GM12878 (cell line): ENCODE results near the gene TYRP1. TPM values are rescaled to one million over a fixed set of nuclear protein-coding genes. Genes with fewer than 3 reads are reported as not detected.

Experiments used
- ATAC-seq: fragments of 200-7000 bp; cut with Tn5 transposase; 3 replicates; pipeline ENCODE4 v1.9.1; 2020; ENCODE audit warnings: mild to moderate bottlenecking, moderate library complexity
- BruUV-seq: library from RNA; stranded (reverse); fragments of 400-500 nt; replicated peaks from 2 replicates; lab custom pipeline; 2021; lab: Mats Ljungman, UMichigan
- CTCF ChIA-PET: fragments of 300-600 bp; sonication (Branson Sonifier 250); formaldehyde crosslinking; extraction: SDS; loops from one replicate; lab custom pipeline; 2021; ENCODE audit warnings: inconsistent platforms; lab: Yijun Ruan, JAX
- POLR2A ChIA-PET: fragments of 350-600 bp; formaldehyde crosslinking; extraction: SDS; loops from one replicate; lab custom pipeline; 2021; ENCODE audit warnings: inconsistent platforms; lab: Charles Lee
- RAD21 ChIA-PET: fragments of 300-600 bp; sonication (Branson Sonifier 250); formaldehyde crosslinking; loops from one replicate; lab custom pipeline; 2023; ENCODE audit warnings: antibody characterized with exemption; ENCODE audit not compliant: unreplicated experiment; lab: Charles Lee
- SMC1A ChIA-PET: fragments of 300-600 bp; sonication (Branson Sonifier 250); formaldehyde crosslinking; loops from one replicate; lab custom pipeline; 2023; ENCODE audit not compliant: unreplicated experiment, uncharacterized antibody; lab: Charles Lee
- DNase-seq: peaks from one replicate; pipeline ENCODE4 v3.0.0-alpha.2; 2011; ENCODE audit warnings: low read depth, low spot score
- FAIRE-seq: peaks from 3 replicates; lab custom pipeline; 2011; peaks lifted over from hg19 to GRCh38; lab: Jason Lieb, UNC
- H2AFZ ChIP-seq: 2 replicates; pipeline ENCODE4 v1.6.0; 2011; ENCODE audit warnings: low read depth, low read length, control low read depth; ENCODE audit not compliant: control insufficient read depth
- H3K27ac ChIP-seq: 2 replicates; pipeline ENCODE4 v1.5.1; 2011; ENCODE audit warnings: control low read depth; ENCODE audit not compliant: control insufficient read depth, insufficient read depth
- H3K27me3 ChIP-seq, 2 experiments: replicated peaks in 1 of 2; 2 replicates each; pipeline versions ENCODE4 v1.6.0 to v1.6.1; 2011; ENCODE audit warnings: low read length in 1 of 2; ENCODE audit not compliant: control insufficient read depth in 2 of 2, insufficient read depth in 2 of 2
- H3K36me3 ChIP-seq, 2 experiments: 2 replicates each; pipeline ENCODE4 v1.5.1; 2011; ENCODE audit warnings: low read length in 1 of 2; ENCODE audit not compliant: control insufficient read depth in 2 of 2, insufficient read depth in 2 of 2
- H3K4me1 ChIP-seq: 2 replicates; pipeline ENCODE4 v1.6.1; 2011; ENCODE audit warnings: mild to moderate bottlenecking, low read length, moderate library complexity, mixed read lengths; ENCODE audit not compliant: control insufficient read depth, insufficient read depth
- H3K4me2 ChIP-seq: 2 replicates; pipeline ENCODE4 v1.6.0; 2011; ENCODE audit warnings: control low read depth; ENCODE audit not compliant: control insufficient read depth, insufficient read depth
- H3K4me3 ChIP-seq: fragments of 200-600 bp; sonication (generic); 2 replicates; pipeline ENCODE4 v1.5.1; 2016
- H3K79me2 ChIP-seq: 2 replicates; pipeline ENCODE4 v1.6.0; 2011; ENCODE audit warnings: low read length; ENCODE audit not compliant: control insufficient read depth, insufficient read depth
- H3K9ac ChIP-seq: 2 replicates; pipeline ENCODE4 v1.8.0; 2011; ENCODE audit warnings: low read length, control low read depth, mixed read lengths; ENCODE audit not compliant: control insufficient read depth, insufficient read depth
- H3K9me3 ChIP-seq: replicated peaks from 3 replicates; pipeline ENCODE4 v1.5.1; 2011; ENCODE audit warnings: mild to moderate bottlenecking, low read length; ENCODE audit not compliant: control insufficient read depth, insufficient read depth
- H4K20me1 ChIP-seq: 2 replicates; pipeline ENCODE4 v1.6.0; 2011; ENCODE audit not compliant: control insufficient read depth, insufficient read depth
- ATF7 ChIP-seq: fragments of 450-650 bp; IDR thresholded peaks from 2 replicates; pipeline ENCODE4 v1.6.1; 2016; ENCODE audit warnings: low read depth, mild to moderate bottlenecking
- BHLHE40 ChIP-seq, 2 experiments: fragments of 450-650 bp in 1 of 2; IDR thresholded peaks; 2 replicates each; pipeline ENCODE4 v1.6.1; 2011 to 2017; ENCODE audit warnings: low read depth in 2 of 2, borderline replicate concordance in 1 of 2, improper control_type of control experiment in 1 of 2, low read length in 1 of 2, mild to moderate bottlenecking in 1 of 2
- DPF2 ChIP-seq: fragments of 450-650 bp; IDR thresholded peaks from 2 replicates; pipeline ENCODE4 v1.6.1; 2017; ENCODE audit warnings: mild to moderate bottlenecking
- FOXK2 ChIP-seq: fragments of 450-650 bp; IDR thresholded peaks from 2 replicates; pipeline ENCODE4 v1.6.1; 2017; ENCODE audit warnings: mild to moderate bottlenecking, moderate library complexity
- MXI1 ChIP-seq: fragments of 150-350 bp; IDR thresholded peaks from 2 replicates; pipeline ENCODE4 v1.6.1; 2011; ENCODE audit warnings: low read depth, mild to moderate bottlenecking, inconsistent platforms, low read length, improper control_type of control experiment
- MYB ChIP-seq: fragments of 150-350 bp; IDR thresholded peaks from 2 replicates; pipeline ENCODE4 v1.6.1; 2014; ENCODE audit warnings: mild to moderate bottlenecking, low read depth, low read length, borderline replicate concordance
- PKNOX1 ChIP-seq: fragments of 450-650 bp; IDR thresholded peaks from 2 replicates; pipeline ENCODE4 v1.6.1; 2016; ENCODE audit warnings: mild to moderate bottlenecking
- POLR2A ChIP-seq: IDR thresholded peaks from 2 replicates; pipeline ENCODE4 v1.6.1; 2011; ENCODE audit warnings: low read depth, mild to moderate bottlenecking, low read length
- SKIL ChIP-seq: fragments of 450-650 bp; IDR thresholded peaks from 2 replicates; pipeline ENCODE4 v1.6.1; 2017; ENCODE audit warnings: mild to moderate bottlenecking, low read depth, inconsistent platforms; ENCODE audit not compliant: poor library complexity, severe bottlenecking
- SMARCA5 ChIP-seq: fragments of 450-650 bp; IDR thresholded peaks from 2 replicates; pipeline ENCODE4 v1.6.1; 2017; ENCODE audit warnings: mild to moderate bottlenecking
- SUPT20H ChIP-seq: IDR thresholded peaks from 2 replicates; pipeline ENCODE4 v1.6.1; 2011; ENCODE audit warnings: low read depth, mild to moderate bottlenecking, low read length, moderate library complexity, borderline replicate concordance; ENCODE audit not compliant: control insufficient read depth
- YY1 ChIP-seq: IDR thresholded peaks from 2 replicates; pipeline ENCODE4 v1.6.1; 2011; ENCODE audit warnings: low read depth, mild to moderate bottlenecking, low read length
- WGBS: methylation state at CpG from one replicate; pipeline ENCODE4 v1.1.6; 2016; ENCODE audit warnings: low lambda C conversion rate; ENCODE audit not compliant: insufficient replicate concordance, insufficient coverage; ENCODE audit errors: missing lambda C conversion rate; 5-methylcytosine and 5-hydroxymethylcytosine counted together
- in situ Hi-C: fragments of 300-500 bp; cut with MboI; formaldehyde crosslinking; loops from 9 replicates; pipeline ENCODE4 v1.14.3; 2018; ENCODE audit warnings: mixed read lengths
- intact Hi-C: fragments of 100-400 bp; cut with micrococcal nuclease; formaldehyde crosslinking; loops from one replicate; pipeline ENCODE4 v1.14.2; 2022; ENCODE audit not compliant: unreplicated experiment
- polyA plus RNA-seq, 11 experiments: library from polyadenylated mRNA; depleted of rRNA in 4 of 11; unstranded in 6 of 11; stranded (reverse) in 5 of 11; fragments of >200 nt; fragmentation: Nextera tagmentation in 4 of 11; fragmentation: Illumina TruSeq in 1 of 11; extraction: Ambion mirVana in 4 of 11; extraction: Trizol in 1 of 11; gene quantifications; 1 replicate in 1 of 11; 2 replicates in 10 of 11; pipeline versions ENCODE4 v1.2.1 to v1.2.3, GENCODE V29; 2011 to 2016; ENCODE audit warnings: inconsistent platforms in 2 of 11, missing spikeins in 2 of 11, low read depth in 1 of 11
- total RNA-seq, 4 experiments: library from RNA; depleted of rRNA in 3 of 4; stranded (reverse); fragments of >200 nt in 3 of 4; fragmentation: Illumina TruSeq in 1 of 4; extraction: Trizol in 1 of 4; gene quantifications; 2 replicates each; pipeline versions ENCODE4 v1.2.1 to v1.2.3, GENCODE V29; 2013 to 2021

The TYRP1 gene
- total and polyA plus RNA-seq, 10 of the 15 experiments (the other 5 are each of a cell fraction or from before 2014, with no cell fraction given) = 0.01 TPM; not detected in 9

GRCh38 chr9:12759761-12760160 lies 66.6 kb downstream of the TYRP1 start:
- ATAC-seq = no peak
- POLR2A ChIA-PET = no interaction called here

More at GRCh38 chr9:12759761-12760160, 66.6 kb downstream of the TYRP1 start:
- in situ Hi-C loops = no loop called here
- 0% methylated on average over 1 of the region's 1 CpG for WGBS
- ChIA-PET CTCF (interaction anchor here (1.1 kb wide), 1 partner anchor 331 kb away, joined by 3 read pairs; no protein-coding TSS in a partner anchor), SMC1A (interaction anchor here (1.3 kb wide), 1 partner anchor 9 kb away, joined by 4 read pairs; no protein-coding TSS in a partner anchor), RAD21 (no interaction called here)
- Histone ChIP-seq H3K36me3 (no peaks in the 10 kb centered on the region), H3K9me3 (no peaks in the 10 kb centered on the region), H3K4me1 (no peaks in the 10 kb centered on the region), H3K27me3 (no peaks in the 10 kb centered on the region), H3K27ac (no peak overlapping the region), H2AFZ (no peak overlapping the region), H3K4me2 (no peak overlapping the region), H3K79me2 (no peaks in the 10 kb centered on the region), H3K4me3 (no peak overlapping the region), H3K9ac (no peak overlapping the region), H4K20me1 (no peaks in the 10 kb centered on the region)
- intact Hi-C loops = no loop called here
- TF ChIP-seq SMARCA5 = no peak
- no peak for TF ChIP-seq YY1
- TF ChIP-seq SKIL = no peak
- no peak for TF ChIP-seq POLR2A
- no peak for TF ChIP-seq PKNOX1
- no peak for TF ChIP-seq SUPT20H
- no peak for TF ChIP-seq DPF2
- TF ChIP-seq ATF7 = no peak
- TF ChIP-seq FOXK2 = no peak
- TF ChIP-seq BHLHE40 (IDR thresholded peaks at IDR 0.05; ENCODE audit: borderline replicate concordance in 1 of 2, low read depth in 2 of 2, low read length in 1 of 2) = no peak
- no peak for TF ChIP-seq MXI1
- no peak for TF ChIP-seq MYB
- FAIRE-seq = no peak
- no TSS peak for BruUV-seq
- DNase-seq = no peak

Other genes with a start within 250 kb of the TYRP1 start
- gene LURAP1L, start 81.6 kb downstream of the TYRP1 start, total RNA-seq (2014; rRNA removed) = 0.38 and 0.68 TPM in 2 replicates
- 0.92 and 0.98 TPM in 2 replicates for gene LURAP1L, start 81.6 kb downstream of the TYRP1 start, total RNA-seq (2014; rRNA removed; fragmentation: Illumina TruSeq; extraction: Trizol)
- gene LURAP1L, start 81.6 kb downstream of the TYRP1 start, total RNA-seq (2021) = 0.58 and 0.80 TPM in 2 replicates
- gene LURAP1L, start 81.6 kb downstream of the TYRP1 start, polyA plus RNA-seq (2011; rRNA removed) = 3.7 and 4.3 TPM in 2 replicates
- gene LURAP1L, start 81.6 kb downstream of the TYRP1 start, polyA plus RNA-seq (2014; fragmentation: Illumina TruSeq; extraction: Trizol) = 0.47 and 1.6 TPM in 2 replicates
- under 1 TPM; 0.19 to 0.20 TPM for gene LURAP1L, start 81.6 kb downstream of the TYRP1 start, polyA plus RNA-seq (2014; fragmentation: Nextera tagmentation; extraction: Ambion mirVana)
- gene LURAP1L, start 81.6 kb downstream of the TYRP1 start, polyA plus RNA-seq (2014; rRNA removed) = 0.79 and 0.93 TPM in 2 replicates
- under 1 TPM; 0.20 to 0.71 TPM for gene LURAP1L, start 81.6 kb downstream of the TYRP1 start, polyA plus RNA-seq (2016; fragmentation: Nextera tagmentation; extraction: Ambion mirVana)